Naive thymus-derived CD8-positive, alpha-beta T cell (primary cell): ENCODE measurements around the gene EHD3. TPM values are rescaled to one million over a fixed set of nuclear protein-coding genes. Genes with fewer than 3 reads are reported as not detected.
A peak's percentile ranks its signal among the peaks of the same experiment; 100 is the strongest.

Source experiments
- ATAC-seq, 2 donors: fragments of 150-1000 bp; cut with Tn5 transposase in 1 of 2; sonication (Bioruptor Pico), chemical (Tn5 transposase) in 1 of 2; 1 replicate in 1 of 2; 2 replicates in 1 of 2; pipeline ENCODE4 v1.10.0; 2021; ENCODE audit warnings: mild to moderate bottlenecking in 2 of 2, moderate library complexity in 2 of 2
- POLR2A ChIA-PET: fragments of 350-600 bp; sonication (Branson Sonifier 250); formaldehyde crosslinking; loops from one replicate; lab custom pipeline; 2021; ENCODE audit warnings: antibody characterized with exemption; lab: Charles Lee
- DNase-seq, 10 donors: peaks; one replicate each; pipeline versions ENCODE4 v3.0.0 to v3.0.0-alpha.2; 2020 to 2022
- H3K27ac Mint-ChIP-seq, 10 donors: one replicate each; pipeline ENCODE4 v1.8.0; 2020 to 2022; ENCODE audit warnings: mild to moderate bottlenecking in 10 of 10, mixed read lengths in 10 of 10, moderate library complexity in 4 of 10, inconsistent platforms in 1 of 10
- H3K27me3 Mint-ChIP-seq, 5 donors: one replicate each; pipeline ENCODE4 v1.8.0; 2021 to 2022; ENCODE audit warnings: mixed read lengths in 5 of 5
- H3K36me3 Mint-ChIP-seq, 3 donors: one replicate each; pipeline ENCODE4 v1.8.0; 2020 to 2022; ENCODE audit warnings: mixed read lengths in 3 of 3, mild to moderate bottlenecking in 2 of 3, inconsistent platforms in 1 of 3
- H3K4me1 Mint-ChIP-seq, 4 donors: one replicate each; pipeline ENCODE4 v1.8.0; 2021 to 2022; ENCODE audit warnings: mixed read lengths in 4 of 4
- H3K4me3 Mint-ChIP-seq, 10 donors: one replicate each; pipeline ENCODE4 v1.8.0; 2020 to 2022; ENCODE audit warnings: mild to moderate bottlenecking in 10 of 10, mixed read lengths in 10 of 10, moderate library complexity in 6 of 10, inconsistent platforms in 1 of 10
- H3K9me3 Mint-ChIP-seq, 9 donors: one replicate each; pipeline ENCODE4 v1.8.0; 2020 to 2022; ENCODE audit warnings: mixed read lengths in 9 of 9, mild to moderate bottlenecking in 3 of 9, inconsistent platforms in 1 of 9, moderate library complexity in 1 of 9
- polyA plus RNA-seq, 3 donors: library from polyadenylated mRNA; unstranded; fragments of 300-500 nt; fragmentation: Illumina TruSeq; gene quantifications; one replicate each; pipeline ENCODE4 v1.2.3, GENCODE V29; 2021
- total RNA-seq, 8 experiments: library from RNA in 2 of 8; stranded (reverse) in 2 of 8; gene quantifications; one replicate each; pipeline ENCODE4 v1.2.3 and lab custom pipeline; 2021 to 2026

The EHD3 gene
- total and polyA plus RNA-seq, 5 experiments from 2014 or later, result 2.0 to 4.6 (median 3.2) TPM

DNA sequence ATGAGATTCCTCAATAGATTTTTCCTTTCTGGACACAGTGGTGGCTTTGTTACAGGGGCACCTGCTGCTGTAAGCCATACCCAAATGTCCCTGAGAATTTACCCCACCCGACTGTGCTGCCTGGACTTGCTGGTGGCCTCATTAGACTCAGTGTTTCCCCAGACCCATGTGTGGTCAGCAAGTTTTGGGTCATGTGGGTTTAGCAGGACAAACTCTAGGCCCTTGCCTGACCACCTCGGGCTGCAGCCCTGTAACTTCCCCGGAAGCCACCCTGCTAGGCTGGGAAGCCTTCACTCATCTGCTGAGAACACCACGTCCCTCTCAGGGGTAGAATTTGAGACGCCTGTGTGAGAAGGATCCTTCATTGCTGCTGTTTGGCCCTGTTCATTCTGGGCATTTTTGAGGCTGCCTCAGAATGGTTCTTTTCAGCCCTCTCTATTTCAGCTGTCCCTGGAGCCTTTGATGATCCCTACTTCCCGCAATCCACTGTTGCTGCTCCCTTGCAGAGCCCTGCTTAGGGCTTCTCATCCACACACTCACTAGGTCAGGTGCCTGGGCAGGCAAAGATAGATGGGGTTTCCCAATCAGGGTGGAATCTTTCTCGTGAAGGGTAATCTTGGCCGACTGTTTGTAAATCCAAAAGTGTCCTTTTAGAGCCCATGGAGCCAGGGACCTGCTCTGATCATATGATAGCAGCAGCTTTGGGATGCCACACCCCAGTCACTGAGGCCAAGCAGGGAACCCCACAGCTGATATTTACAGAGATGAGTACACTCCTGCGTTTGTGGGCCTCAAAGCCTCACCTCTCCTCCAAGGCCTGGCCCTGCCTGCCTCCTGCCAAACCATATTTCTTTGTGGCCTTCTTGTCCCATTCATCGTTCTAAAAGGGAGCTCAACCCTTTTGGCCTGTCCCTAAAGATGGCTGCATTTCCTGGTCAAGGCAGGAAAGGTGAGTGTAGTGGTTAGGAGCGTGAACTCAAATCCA, 6.7 kb downstream of the EHD3 start:
- no peak overlapping the region for H3K4me3 Mint-ChIP-seq
- DNase-seq, result no peak
- no peaks in the 10 kb centered on the region for H3K27me3 Mint-ChIP-seq
- POLR2A ChIA-PET, result interaction anchor here (0.5 kb wide), 1 partner anchor 698 kb away, joined by 3 read pairs; no protein-coding TSS in a partner anchor
- ATAC-seq, result no peak
- H3K27ac Mint-ChIP-seq, result peak overlapping the region in 2 of 10 donors; percentile 53 to 82
- no peaks in the 10 kb centered on the region for H3K9me3 Mint-ChIP-seq
- peaks cover under 1 to 14% (median 7%) of the 10 kb centered on the region in 4 donors for H3K4me1 Mint-ChIP-seq
- H3K36me3 Mint-ChIP-seq, result peaks cover 0 to 4% (median 0%) of the 10 kb centered on the region in 3 donors

DNA sequence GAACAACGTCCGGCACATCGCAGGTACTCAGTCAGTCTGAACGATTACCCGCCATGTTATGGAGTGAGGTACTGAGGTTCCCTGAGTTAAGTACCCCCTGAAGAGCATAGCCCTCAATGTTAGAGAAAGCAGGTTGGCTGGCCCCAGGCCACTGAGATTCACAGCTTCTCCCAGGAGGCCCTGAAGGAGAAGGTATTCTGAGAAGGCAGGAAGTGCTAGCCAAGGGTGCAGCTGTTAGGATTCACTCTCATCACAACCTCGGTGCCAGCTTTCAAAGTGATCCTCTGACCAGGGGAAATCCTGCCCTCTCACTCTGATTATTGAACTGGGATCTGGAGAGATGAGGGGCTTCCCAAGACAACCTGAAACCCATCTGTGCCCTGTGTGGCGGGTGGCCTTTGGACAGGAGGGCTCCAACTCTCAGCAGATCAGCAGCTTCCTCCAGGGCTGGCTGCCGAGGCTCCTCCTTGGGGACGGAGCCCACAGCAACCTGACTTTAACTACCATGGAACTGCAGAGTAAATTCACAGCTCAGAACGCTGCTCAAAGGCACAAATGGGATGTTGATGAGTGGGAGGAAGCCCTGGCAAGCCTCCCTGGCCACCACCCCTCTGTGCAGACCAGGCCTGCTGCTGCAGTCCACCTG, 7.8 kb downstream of the EHD3 start:
- ATAC-seq (no peak), DNase-seq (no peak)
- no peaks in the 10 kb centered on the region for H3K27me3 Mint-ChIP-seq
- H3K27ac Mint-ChIP-seq, result no peak overlapping the region
- POLR2A ChIA-PET, result no interaction called here
- H3K9me3 Mint-ChIP-seq, result no peaks in the 10 kb centered on the region
- H3K36me3 Mint-ChIP-seq, result peaks cover 0 to 6% (median 0%) of the 10 kb centered on the region in 3 donors
- peaks cover 0 to 4% (median 2%) of the 10 kb centered on the region in 4 donors for H3K4me1 Mint-ChIP-seq
- no peak overlapping the region for H3K4me3 Mint-ChIP-seq

DNA sequence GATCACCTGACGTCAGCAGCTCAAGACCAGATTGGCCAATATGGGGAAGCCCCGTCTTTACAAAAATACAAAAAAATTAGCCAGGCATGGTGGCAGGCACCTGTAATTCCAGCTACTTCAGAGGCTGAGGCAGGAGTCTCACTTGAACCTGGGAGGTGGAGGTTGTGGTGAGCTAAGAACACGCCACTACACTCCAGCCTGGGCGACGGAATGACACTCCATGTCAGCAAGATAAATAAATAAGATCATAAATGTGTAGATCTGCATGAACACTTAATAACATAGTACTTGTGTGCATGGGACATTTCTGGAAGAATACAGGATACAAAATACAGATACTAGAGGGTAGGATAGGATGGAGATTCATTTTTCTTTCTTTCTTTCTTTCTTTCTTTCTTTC, 9.1 kb downstream of the EHD3 start:
- DNase-seq (no peak), ATAC-seq (no peak)
- Mint-ChIP-seq H3K36me3 (peaks cover 0 to 8% (median 5%) of the 10 kb centered on the region in 3 donors), H3K4me3 (no peak overlapping the region), H3K27ac (no peak overlapping the region), H3K4me1 (peaks cover 0 to 3% (median 0%) of the 10 kb centered on the region in 4 donors), H3K9me3 (no peaks in the 10 kb centered on the region), H3K27me3 (no peaks in the 10 kb centered on the region)
- POLR2A ChIA-PET, result no interaction called here

DNA sequence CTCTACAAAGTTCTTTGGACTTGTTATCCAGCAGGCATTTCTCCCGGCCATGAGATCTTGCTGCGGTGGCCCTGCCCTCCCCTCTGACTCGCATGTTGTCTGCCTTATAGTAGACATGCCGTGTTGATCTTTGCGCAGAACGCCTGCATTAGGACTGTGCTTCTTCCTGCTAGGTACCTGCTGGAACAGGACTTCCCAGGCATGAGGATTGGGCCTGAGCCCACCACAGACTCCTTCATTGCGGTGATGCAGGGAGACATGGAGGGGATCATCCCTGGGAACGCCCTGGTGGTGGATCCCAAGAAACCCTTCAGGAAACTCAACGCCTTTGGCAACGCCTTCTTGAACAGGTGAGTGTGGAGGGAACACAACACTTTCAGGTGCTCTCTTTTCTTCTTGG, 10.1 kb downstream of the EHD3 start:
- Mint-ChIP-seq H3K4me3 (no peak overlapping the region), H3K9me3 (no peaks in the 10 kb centered on the region), H3K36me3 (peaks cover 0 to 10% (median 8%) of the 10 kb centered on the region in 3 donors), H3K27ac (no peak overlapping the region), H3K4me1 (peaks cover 0 to 3% (median 0%) of the 10 kb centered on the region in 4 donors), H3K27me3 (no peaks in the 10 kb centered on the region)
- DNase-seq, result no peak
- POLR2A ChIA-PET, result no interaction called here
- ATAC-seq, result no peak

DNA sequence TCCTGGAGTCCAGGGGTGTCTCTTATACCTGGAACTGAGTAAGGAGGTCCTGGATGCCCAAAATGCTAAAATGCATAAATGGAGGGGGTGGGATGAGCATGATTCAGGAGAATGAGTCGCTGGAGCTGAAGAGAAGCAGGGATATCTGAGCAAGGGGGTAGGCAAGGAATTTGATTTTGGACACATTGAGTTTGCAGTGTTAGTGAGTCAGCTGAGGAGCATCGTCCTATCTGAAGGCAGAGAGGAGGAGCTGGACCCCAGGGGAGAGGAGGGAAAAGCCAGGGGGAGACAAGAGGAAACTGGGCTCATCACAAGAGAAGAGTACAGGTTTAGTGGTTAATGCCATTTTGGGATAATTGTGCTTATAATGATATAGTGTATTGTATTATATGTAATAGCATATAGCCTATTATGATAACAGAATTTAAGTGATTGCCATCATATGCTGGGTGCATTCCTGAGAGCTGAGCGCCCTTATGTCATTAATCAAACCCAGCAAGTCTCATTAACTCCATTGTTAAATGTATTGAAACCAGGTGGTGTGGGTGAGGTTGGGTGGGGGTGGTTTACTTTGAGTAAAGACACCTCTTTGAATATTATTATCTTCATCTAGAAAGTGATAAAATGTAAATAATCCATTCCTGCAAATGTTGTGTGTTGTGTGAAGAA, 12.4 kb downstream of the EHD3 start:
- Mint-ChIP-seq H3K4me1 (no peaks in the 10 kb centered on the region), H3K27me3 (no peaks in the 10 kb centered on the region), H3K4me3 (no peak overlapping the region), H3K9me3 (no peaks in the 10 kb centered on the region), H3K27ac (no peak overlapping the region), H3K36me3 (peaks cover 0 to 15% (median 10%) of the 10 kb centered on the region in 3 donors)
- DNase-seq, result no peak
- POLR2A ChIA-PET, result no interaction called here
- ATAC-seq, result no peak

DNA sequence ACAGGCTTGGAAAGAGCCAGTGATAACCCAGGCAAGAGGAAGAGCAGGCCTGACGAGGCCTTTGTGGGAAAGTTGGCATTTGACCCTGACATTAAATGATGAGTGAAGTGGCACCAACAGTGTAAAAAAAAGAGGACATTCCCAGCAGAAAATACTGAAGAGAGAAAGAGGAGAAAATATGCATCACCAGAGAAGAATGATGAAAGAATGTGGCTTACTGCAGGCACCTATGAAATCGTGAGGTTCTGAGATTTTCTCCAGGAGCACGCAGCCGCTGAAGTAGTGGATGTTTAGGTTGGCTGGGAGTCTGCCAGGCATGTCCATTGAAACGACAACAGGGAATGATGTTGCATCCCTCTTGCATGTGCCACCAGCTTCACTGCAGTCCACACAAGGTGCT, 13.8 kb downstream of the EHD3 start:
- Mint-ChIP-seq H3K36me3 (peaks cover 0 to 15% (median 10%) of the 10 kb centered on the region in 3 donors), H3K4me1 (peaks cover 0 to 8% (median 0%) of the 10 kb centered on the region in 4 donors), H3K27me3 (no peaks in the 10 kb centered on the region), H3K9me3 (no peaks in the 10 kb centered on the region), H3K27ac (no peak overlapping the region), H3K4me3 (no peak overlapping the region)
- POLR2A ChIA-PET, result interaction anchor here (1.1 kb wide), 1 partner anchor 13 kb away, joined by 3 read pairs; no protein-coding TSS in a partner anchor
- no peak for ATAC-seq
- no peak for DNase-seq

DNA sequence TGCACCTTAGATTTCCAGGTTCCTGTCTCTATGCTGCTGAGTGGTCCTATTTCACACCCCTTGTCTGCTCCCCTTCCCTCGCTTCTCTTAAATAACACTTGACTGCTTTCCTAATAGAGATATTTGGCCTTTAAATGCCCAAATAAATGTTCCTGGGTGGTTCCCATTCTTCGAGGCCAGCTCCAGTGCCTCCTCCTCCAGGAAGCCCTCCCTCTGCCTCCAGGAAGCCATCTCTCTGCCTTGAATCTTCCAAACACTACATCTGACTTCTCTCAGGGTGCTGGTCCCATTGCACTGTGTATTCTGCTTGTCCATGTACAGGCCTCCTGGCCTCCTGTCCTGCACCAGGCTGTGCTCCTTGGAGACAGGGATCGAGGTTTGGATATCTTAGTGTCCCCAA, 14.2 kb downstream of the EHD3 start:
- peaks cover 0 to 15% (median 10%) of the 10 kb centered on the region in 3 donors for H3K36me3 Mint-ChIP-seq
- no peak overlapping the region for H3K4me3 Mint-ChIP-seq
- peaks cover 0 to 12% (median 0%) of the 10 kb centered on the region in 4 donors for H3K4me1 Mint-ChIP-seq
- H3K27me3 Mint-ChIP-seq, result no peaks in the 10 kb centered on the region
- H3K9me3 Mint-ChIP-seq, result no peaks in the 10 kb centered on the region
- no peak for ATAC-seq
- DNase-seq, result no peak
- POLR2A ChIA-PET, result interaction anchor here (1.1 kb wide), 1 partner anchor 13 kb away, joined by 3 read pairs; no protein-coding TSS in a partner anchor
- H3K27ac Mint-ChIP-seq, result no peak overlapping the region

DNA sequence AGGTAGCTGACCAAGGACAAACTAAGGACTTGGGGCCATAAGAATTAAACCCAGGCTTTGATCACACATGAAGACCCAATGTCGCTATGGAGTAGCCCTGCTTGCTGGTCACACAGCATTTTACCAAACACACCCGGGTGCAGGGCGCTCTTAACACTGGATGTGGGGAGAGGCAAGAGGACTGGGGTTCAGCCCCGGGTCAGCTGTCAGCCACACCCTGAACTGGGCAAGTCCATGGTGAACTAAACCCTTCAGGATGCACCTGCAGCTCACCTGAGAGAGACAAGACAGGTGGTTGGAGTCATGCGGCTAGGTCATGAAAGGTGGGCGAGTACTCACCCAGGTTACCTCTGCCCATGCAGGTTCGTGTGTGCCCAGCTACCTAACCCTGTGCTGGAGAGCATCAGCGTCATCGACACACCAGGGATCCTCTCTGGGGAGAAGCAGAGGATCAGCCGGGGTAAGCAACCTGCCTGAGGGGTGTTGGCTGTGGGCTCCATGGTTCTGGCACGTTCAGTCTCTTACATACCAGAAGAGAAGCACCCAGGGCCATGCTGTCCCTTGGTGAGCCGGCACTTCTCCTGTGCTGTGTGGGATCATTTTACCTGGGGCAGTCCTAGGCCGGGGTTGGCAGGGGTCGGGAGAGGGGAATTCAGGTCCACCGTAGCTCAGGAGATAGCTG, 15.2 kb downstream of the EHD3 start:
- Mint-ChIP-seq H3K4me1 (peaks cover 0 to 14% (median 0%) of the 10 kb centered on the region in 4 donors), H3K27me3 (no peaks in the 10 kb centered on the region), H3K27ac (no peak overlapping the region), H3K36me3 (peaks cover 0 to 15% (median 10%) of the 10 kb centered on the region in 3 donors), H3K9me3 (no peaks in the 10 kb centered on the region), H3K4me3 (no peak overlapping the region)
- POLR2A ChIA-PET, result no interaction called here
- DNase-seq, result no peak
- no peak for ATAC-seq

DNA sequence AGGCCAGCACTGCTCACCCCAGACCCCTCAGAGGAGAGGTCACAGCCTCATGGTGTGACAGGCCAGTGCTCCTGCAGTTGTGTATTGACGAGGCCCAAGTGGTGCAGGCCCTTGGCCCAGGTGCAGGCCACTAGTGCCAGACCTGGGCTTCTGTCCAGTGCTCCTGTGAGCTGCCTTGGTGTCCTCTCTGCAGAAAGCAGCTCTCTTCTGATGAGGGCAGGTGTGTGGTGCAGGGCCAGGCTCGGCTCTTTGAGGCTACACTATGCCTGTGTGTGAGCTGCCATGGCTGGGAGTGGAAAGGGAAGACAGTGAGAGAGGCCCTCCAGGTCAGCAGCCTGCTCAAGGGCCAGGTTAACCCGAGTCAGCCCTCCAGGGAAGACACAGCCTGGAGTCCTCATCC, 17.1 kb downstream of the EHD3 start:
- ATAC-seq, result no peak
- Mint-ChIP-seq H3K9me3 (no peaks in the 10 kb centered on the region), H3K4me3 (no peak overlapping the region), H3K4me1 (peaks cover 0 to 20% (median 0%) of the 10 kb centered on the region in 4 donors), H3K27ac (no peak overlapping the region), H3K27me3 (no peaks in the 10 kb centered on the region), H3K36me3 (peaks cover 0 to 11% (median 10%) of the 10 kb centered on the region in 3 donors)
- POLR2A ChIA-PET, result no interaction called here
- no peak for DNase-seq

DNA sequence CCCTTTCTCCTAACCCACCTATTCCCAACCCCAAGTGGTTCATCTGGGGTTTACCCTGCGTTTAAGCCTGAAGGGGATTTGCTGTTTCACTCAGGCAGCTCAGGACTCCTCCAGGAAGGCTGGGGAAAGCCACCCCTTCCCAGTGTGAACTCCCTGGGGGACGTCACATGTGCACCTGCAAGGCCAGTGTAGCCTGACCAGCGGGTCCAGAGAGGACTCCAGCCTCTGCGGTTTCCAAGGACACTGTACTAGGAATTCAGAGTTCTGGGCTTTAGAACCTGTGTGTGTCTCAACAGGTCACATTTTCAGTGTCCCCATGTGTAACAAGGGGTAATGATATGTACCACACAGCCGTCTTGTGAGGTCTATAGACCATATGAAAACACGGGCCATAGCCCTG, 17.9 kb downstream of the EHD3 start:
- ATAC-seq, result no peak
- no peak overlapping the region for H3K4me3 Mint-ChIP-seq
- POLR2A ChIA-PET, result no interaction called here

DNA sequence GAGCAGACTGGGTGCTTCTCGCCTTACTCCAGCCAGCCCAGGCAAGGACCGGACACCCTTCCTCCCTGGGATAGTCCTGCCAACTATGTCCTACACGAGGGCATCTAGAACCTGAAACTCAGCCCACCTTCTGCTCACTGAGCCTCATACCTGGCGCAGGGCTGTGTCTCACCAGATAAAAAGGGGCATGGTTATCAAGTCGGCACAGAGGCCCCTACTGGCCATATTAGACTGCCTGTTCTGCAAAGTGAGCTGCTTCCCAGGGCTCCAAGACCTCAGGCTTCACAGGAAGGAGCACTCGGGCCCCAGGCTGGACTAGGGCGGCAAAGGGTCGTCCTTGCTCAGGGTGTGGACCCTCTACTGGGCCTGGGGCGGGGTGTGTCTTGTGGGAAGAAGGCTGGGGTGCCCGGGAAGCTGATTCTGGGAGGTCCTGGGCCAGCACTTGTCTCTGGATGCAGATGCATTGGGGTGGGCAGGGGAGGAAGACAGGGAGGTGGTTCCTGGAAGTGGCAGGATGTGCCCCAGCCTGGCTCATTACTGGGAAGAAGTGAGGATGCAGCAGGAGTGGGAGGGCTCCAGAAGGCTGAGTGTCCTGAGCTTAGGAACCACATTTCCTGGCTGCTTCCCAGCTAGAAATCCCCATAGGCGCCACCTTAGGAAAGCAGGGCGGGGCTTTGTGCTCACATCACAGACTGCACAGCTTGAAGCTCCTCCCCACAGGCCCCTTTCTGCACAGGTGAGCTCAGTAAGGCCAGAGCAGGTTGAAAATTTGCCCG, 19.6 kb downstream of the EHD3 start:
- Mint-ChIP-seq H3K9me3 (no peaks in the 10 kb centered on the region), H3K4me3 (no peak overlapping the region), H3K27me3 (no peaks in the 10 kb centered on the region), H3K27ac (peak overlapping the region in 4 of 10 donors; percentile 44 to 76 (median 68)), H3K4me1 (peaks cover 0 to 29% (median 0%) of the 10 kb centered on the region in 4 donors), H3K36me3 (peaks cover 0 to 7% (median 3%) of the 10 kb centered on the region in 3 donors)
- no peak for DNase-seq
- POLR2A ChIA-PET, result no interaction called here
- no peak for ATAC-seq

More for the DNA sequence above, 17.9 kb downstream of the EHD3 start:
- no peak overlapping the region for H3K27ac Mint-ChIP-seq
- H3K9me3 Mint-ChIP-seq, result no peaks in the 10 kb centered on the region
- DNase-seq, result no peak
- no peaks in the 10 kb centered on the region for H3K27me3 Mint-ChIP-seq
- peaks cover 0 to 10% (median 9%) of the 10 kb centered on the region in 3 donors for H3K36me3 Mint-ChIP-seq
- H3K4me1 Mint-ChIP-seq, result peaks cover 0 to 24% (median 0%) of the 10 kb centered on the region in 4 donors
